Cardiac atrium fibroblast (primary cell): ENCODE measurements around the gene LDOC1. TPM values are rescaled to one million over a fixed set of nuclear protein-coding genes. Genes with fewer than 3 reads are reported as not detected.

Experiments
- total RNA-seq: library from RNA; depleted of rRNA; stranded (reverse); fragments of >200 nt; gene quantifications from 2 replicates; pipeline ENCODE4 v1.2.3, GENCODE V29; 2015

Gene LDOC1
- 11.2 and 17.7 TPM in 2 replicates for total RNA-seq

DNA sequence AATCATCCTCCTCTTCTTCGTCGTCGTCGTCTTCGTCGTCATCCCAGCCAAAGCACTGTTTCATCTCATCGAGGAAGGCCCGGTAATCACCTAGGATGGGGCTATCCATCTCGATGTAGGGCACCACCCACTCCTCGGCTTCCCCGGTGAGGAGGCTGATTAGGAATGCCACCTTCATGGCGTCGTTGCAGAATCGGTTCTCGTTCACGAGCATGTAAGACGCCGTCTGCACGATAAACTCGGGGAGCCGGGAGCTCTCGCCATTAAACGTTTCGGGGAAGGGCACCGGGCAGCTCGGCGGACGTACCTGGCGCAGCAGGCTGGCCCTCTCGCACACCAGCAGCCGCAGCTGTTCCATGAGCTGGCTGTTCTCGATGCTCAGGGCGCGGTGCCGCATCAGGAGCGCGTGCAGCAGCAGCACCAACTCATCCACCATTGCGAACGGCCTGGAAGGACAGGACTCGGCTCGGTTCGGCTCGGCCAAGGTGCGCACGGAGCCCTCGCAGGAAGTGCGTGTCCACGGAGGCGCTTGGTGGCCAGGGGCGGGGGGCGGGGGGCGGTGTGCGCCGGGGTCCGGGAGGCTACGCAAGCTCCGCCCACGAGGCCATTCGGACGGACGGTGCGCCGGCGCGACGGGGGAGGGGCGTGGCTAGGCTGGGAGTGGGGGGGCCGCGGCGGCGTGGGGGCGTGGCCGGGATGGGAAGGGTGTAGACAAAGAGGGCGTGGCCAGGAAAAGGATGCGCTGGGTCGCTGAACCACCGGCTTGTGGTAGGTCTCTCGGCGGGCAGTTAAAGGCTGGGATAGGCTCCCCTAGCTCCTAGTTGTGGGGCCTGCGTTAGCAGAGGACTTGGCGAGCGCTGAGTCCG, at the start of gene LDOC1:
Gene LDOC1, minus strand, starts transcription at position 544 of the 866 bp plus-strand sequence. Its CDS starts 108 bp downstream, at position 436.

Other genes with a start within 250 kb of the LDOC1 start
- not detected in 2 replicates for gene SPANXB1, start 174.5 kb downstream of the LDOC1 start, total RNA-seq
- not detected in 2 replicates for gene SPANXC, start 65.4 kb upstream of the LDOC1 start, total RNA-seq